Measurements from ENCODE around the gene EVC2. TPM values are rescaled to one million over a fixed set of nuclear protein-coding genes. Genes with fewer than 3 reads are reported as not detected.

EVC2 gene
- total RNA-seq, 4 donors from 2014 or later: 8.0 to 15.1 (median 11.5) TPM

GRCh38 chr4:5747738-5748375 lies 39.5 kb upstream of the EVC2 start:
- no peak for TF ChIP-seq CTCF (IDR thresholded peaks at IDR 0.05)
- TF ChIP-seq POLR2A (IDR thresholded peaks at IDR 0.05): no peak
- WGBS, 2 donors: 48 to 72% methylated on average over 11 of the region's 11 CpGs
- no peak overlapping the region for H3K4me3 ChIP-seq (ENCODE audit: low read depth, poor library complexity, severe bottlenecking)
- intact Hi-C loops (cut with DNase I; ENCODE audit: low total_unique reads): no loop called here
- DNase-seq (ENCODE audit: low spot score in 2 of 2): peak in 1 of 2 donors; percentile 29

- intact Hi-C loops (cut with DNase I; ENCODE audit: low total_unique reads): no loop called here
- DNase-seq (ENCODE audit: low spot score in 2 of 2): peak in 1 of 2 donors; percentile 48
- H3K4me3 ChIP-seq (ENCODE audit: low read depth, poor library complexity, severe bottlenecking): no peak overlapping the region
- TF ChIP-seq POLR2A (IDR thresholded peaks at IDR 0.05): no peak
- 66 to 86% methylated on average over 11 to 12 of the region's 12 CpGs for WGBS, 2 donors
Observed at GRCh38 chr4:5746829-5747737, 38.7 kb upstream of the EVC2 start.

- 94 to 95% methylated on average over 5 of the region's 5 CpGs for WGBS, 2 donors
- H3K4me3 ChIP-seq (ENCODE audit: low read depth, poor library complexity, severe bottlenecking): no peak overlapping the region
- TF ChIP-seq POLR2A (IDR thresholded peaks at IDR 0.05) (no peak), CTCF (IDR thresholded peaks at IDR 0.05) (no peak)
- intact Hi-C loops (cut with DNase I; ENCODE audit: low total_unique reads): no loop called here
- peak in 1 of 2 donors; percentile 64 for DNase-seq (ENCODE audit: low spot score in 2 of 2)
Observed at GRCh38 chr4:5746250-5746649, 37.9 kb upstream of the EVC2 start.

- no peak overlapping the region for H3K4me3 ChIP-seq (ENCODE audit: low read depth, poor library complexity, severe bottlenecking)
- WGBS, 2 donors: 70 to 81% methylated on average over 2 of the region's 2 CpGs
- no peak for TF ChIP-seq CTCF (IDR thresholded peaks at IDR 0.05)
- TF ChIP-seq POLR2A (IDR thresholded peaks at IDR 0.05): no peak
- intact Hi-C loops (cut with DNase I; ENCODE audit: low total_unique reads): no loop called here
- DNase-seq (ENCODE audit: low spot score in 2 of 2): no peak
Observed at GRCh38 chr4:5742968-5743367, 34.6 kb upstream of the EVC2 start.

- 96 to 100% methylated on average over 2 of the region's 2 CpGs for WGBS, 2 donors
- intact Hi-C loops (cut with DNase I; ENCODE audit: low total_unique reads): no loop called here
- H3K4me3 ChIP-seq (ENCODE audit: low read depth, poor library complexity, severe bottlenecking): no peak overlapping the region
- TF ChIP-seq CTCF (IDR thresholded peaks at IDR 0.05) (no peak), POLR2A (IDR thresholded peaks at IDR 0.05) (no peak)
- no peak for DNase-seq (ENCODE audit: low spot score in 2 of 2)
Observed at GRCh38 chr4:5742388-5742787, 34.0 kb upstream of the EVC2 start.

GRCh38 chr4:5738061-5738460 lies 29.7 kb upstream of the EVC2 start:
- WGBS, 2 donors: 94 to 95% methylated on average over 2 of the region's 2 CpGs

More at GRCh38 chr4:5738061-5738460, 29.7 kb upstream of the EVC2 start:
- intact Hi-C loops (cut with DNase I; ENCODE audit: low total_unique reads): no loop called here
- TF ChIP-seq CTCF (IDR thresholded peaks at IDR 0.05): no peak
- TF ChIP-seq POLR2A (IDR thresholded peaks at IDR 0.05): no peak
- no peak for DNase-seq (ENCODE audit: low spot score in 2 of 2)
- H3K4me3 ChIP-seq (ENCODE audit: low read depth, poor library complexity, severe bottlenecking): no peak overlapping the region

All from lower leg skin (tissue), 4 donors.